GM12878 (cell line): Measurements from ENCODE around the gene LRBA.

Experiments
- CEBPB ChIP-seq, 2 experiments: fragments of 150-350 bp in 1 of 2; IDR thresholded peaks; 2 replicates each; pipeline ENCODE4 v1.6.1; 2012 to 2014; ENCODE audit warnings: low read depth in 2 of 2, low read length in 2 of 2, borderline replicate concordance in 1 of 2, inconsistent platforms in 1 of 2
- EP300 ChIP-seq, 2 experiments: fragments of 150-350 bp in 1 of 2; IDR thresholded peaks; 2 replicates each; pipeline ENCODE4 v1.6.1; 2011 to 2012; ENCODE audit warnings: low read depth in 2 of 2, low read length in 2 of 2, borderline replicate concordance in 1 of 2, improper control_type of control experiment in 1 of 2, inconsistent platforms in 1 of 2; ENCODE audit not compliant: control insufficient read depth in 1 of 2
- EZH2 ChIP-seq: IDR thresholded peaks from 2 replicates; pipeline ENCODE4 v1.6.1; 2012; ENCODE audit warnings: low read depth, mild to moderate bottlenecking, control low read depth, inconsistent platforms, low read length, borderline replicate concordance; ENCODE audit not compliant: control insufficient read depth
- HCFC1 ChIP-seq: fragments of 150-350 bp; IDR thresholded peaks from 2 replicates; pipeline ENCODE4 v1.6.1; 2014; ENCODE audit warnings: low read length
- HDAC2 ChIP-seq: fragments of 200-600 bp; sonication (generic); IDR thresholded peaks from 2 replicates; pipeline ENCODE4 v1.6.1; 2017
- MXI1 ChIP-seq: fragments of 150-350 bp; IDR thresholded peaks from 2 replicates; pipeline ENCODE4 v1.6.1; 2011; ENCODE audit warnings: low read depth, mild to moderate bottlenecking, inconsistent platforms, low read length, improper control_type of control experiment
- POLR2A ChIP-seq: IDR thresholded peaks from 2 replicates; pipeline ENCODE4 v1.6.1; 2011; ENCODE audit warnings: low read depth, mild to moderate bottlenecking, low read length
- POLR2AphosphoS5 ChIP-seq: IDR thresholded peaks from 2 replicates; pipeline ENCODE4 v1.6.1; 2011; ENCODE audit warnings: mild to moderate bottlenecking, low read length, inconsistent platforms
- RAD21 ChIP-seq: IDR thresholded peaks from 2 replicates; pipeline ENCODE4 v1.6.1; 2011; ENCODE audit warnings: mild to moderate bottlenecking, low read depth, low read length, moderate library complexity; ENCODE audit not compliant: insufficient read depth
- STAT1 ChIP-seq: fragments of 450-650 bp; conservative IDR thresholded peaks from 2 replicates; pipeline ENCODE4 v1.6.1; 2014; ENCODE audit warnings: antibody characterized with exemption, mild to moderate bottlenecking
- ZSCAN29 ChIP-seq: fragments of 450-650 bp; IDR thresholded peaks from 2 replicates; pipeline ENCODE4 v1.6.1; 2017; ENCODE audit warnings: mild to moderate bottlenecking, moderate library complexity
- TF ChIP-seq, protein P1 (sequence below), 3 experiments: IDR thresholded peaks in 2 of 3; conservative IDR thresholded peaks in 1 of 3; 2 replicates each; pipeline ENCODE4 v1.5.1; 2011; ENCODE audit warnings: low read depth in 3 of 3, low read length in 3 of 3, mild to moderate bottlenecking in 3 of 3, control low read depth in 2 of 3, moderate library complexity in 2 of 3, inconsistent platforms in 1 of 3, mixed read lengths in 1 of 3; ENCODE audit not compliant: control insufficient read depth in 2 of 3, insufficient read depth in 1 of 3; ENCODE audit errors: extremely low read depth in 1 of 3
- TF ChIP-seq, protein P2 (sequence below): fragments of 450-650 bp; formaldehyde crosslinking; IDR thresholded peaks from 2 replicates; pipeline ENCODE4 v1.4.0; 2020; ENCODE audit warnings: mild to moderate bottlenecking, moderate library complexity
- TF ChIP-seq, protein P3 (sequence below): IDR thresholded peaks from 2 replicates; pipeline ENCODE4 v1.6.1; 2011; ENCODE audit warnings: low read depth, mild to moderate bottlenecking, low read length, moderate library complexity, borderline replicate concordance; ENCODE audit errors: extremely low read depth

DNA sequence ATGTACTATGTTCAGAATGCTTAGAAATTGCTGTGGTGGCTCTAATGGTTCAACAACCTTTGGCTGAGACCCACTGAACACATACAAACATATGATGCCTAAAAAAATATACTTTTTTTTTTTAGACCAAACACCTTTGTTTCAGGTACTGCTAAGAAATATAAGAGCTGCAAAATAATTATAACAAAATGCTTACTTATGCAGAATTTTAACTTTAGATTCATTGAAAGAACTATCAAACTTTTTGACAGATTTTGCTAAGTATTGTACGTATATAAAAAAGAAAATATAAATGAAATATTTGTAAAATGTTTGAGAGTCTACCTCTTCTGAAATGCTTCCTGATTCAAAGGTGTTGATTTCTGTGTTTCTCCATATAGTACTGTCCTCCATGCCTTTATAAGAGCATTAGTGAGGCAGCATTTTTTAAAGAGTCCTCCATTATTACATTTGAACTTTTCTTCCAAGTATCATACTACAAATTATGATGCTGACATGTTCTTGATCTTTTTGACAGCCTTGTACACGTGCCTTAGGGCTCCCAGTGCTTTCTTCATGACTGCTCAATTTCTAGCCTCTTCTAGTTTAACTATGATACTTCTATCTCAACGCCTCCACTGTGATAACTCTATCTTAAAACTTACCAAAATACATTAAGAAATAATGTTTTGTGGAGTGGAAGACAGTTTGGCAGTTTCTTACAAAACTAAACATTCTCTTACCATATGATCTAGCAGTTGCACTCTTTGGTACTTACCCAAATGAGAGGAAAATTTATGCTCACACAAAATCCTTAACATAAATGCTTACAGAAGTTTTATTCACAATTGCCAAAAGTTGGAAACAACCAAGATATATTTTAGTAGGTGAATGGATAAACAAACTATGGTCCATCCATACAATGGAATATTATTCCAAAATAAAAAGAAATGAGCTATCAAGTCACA lies 645.4 kb downstream of the LRBA start:
- TF ChIP-seq POLR2A (no peak), POLR2AphosphoS5 (no peak), MXI1 (no peak), ZSCAN29 (no peak), EZH2 (no peak), EP300 (IDR thresholded peaks at IDR 0.05; ENCODE audit: borderline replicate concordance in 1 of 2, control insufficient read depth in 1 of 2, low read depth in 2 of 2, low read length in 2 of 2) (no peak), HCFC1 (no peak), RAD21 (no peak), STAT1 (no peak), CEBPB (IDR thresholded peaks at IDR 0.05; ENCODE audit: borderline replicate concordance in 1 of 2, low read depth in 2 of 2, low read length in 2 of 2) (no peak), HDAC2 (no peak)
- TF ChIP-seq, protein P1, sequence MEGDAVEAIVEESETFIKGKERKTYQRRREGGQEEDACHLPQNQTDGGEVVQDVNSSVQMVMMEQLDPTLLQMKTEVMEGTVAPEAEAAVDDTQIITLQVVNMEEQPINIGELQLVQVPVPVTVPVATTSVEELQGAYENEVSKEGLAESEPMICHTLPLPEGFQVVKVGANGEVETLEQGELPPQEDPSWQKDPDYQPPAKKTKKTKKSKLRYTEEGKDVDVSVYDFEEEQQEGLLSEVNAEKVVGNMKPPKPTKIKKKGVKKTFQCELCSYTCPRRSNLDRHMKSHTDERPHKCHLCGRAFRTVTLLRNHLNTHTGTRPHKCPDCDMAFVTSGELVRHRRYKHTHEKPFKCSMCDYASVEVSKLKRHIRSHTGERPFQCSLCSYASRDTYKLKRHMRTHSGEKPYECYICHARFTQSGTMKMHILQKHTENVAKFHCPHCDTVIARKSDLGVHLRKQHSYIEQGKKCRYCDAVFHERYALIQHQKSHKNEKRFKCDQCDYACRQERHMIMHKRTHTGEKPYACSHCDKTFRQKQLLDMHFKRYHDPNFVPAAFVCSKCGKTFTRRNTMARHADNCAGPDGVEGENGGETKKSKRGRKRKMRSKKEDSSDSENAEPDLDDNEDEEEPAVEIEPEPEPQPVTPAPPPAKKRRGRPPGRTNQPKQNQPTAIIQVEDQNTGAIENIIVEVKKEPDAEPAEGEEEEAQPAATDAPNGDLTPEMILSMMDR (IDR thresholded peaks at IDR 0.05 in 2 of 3, conservative IDR thresholded peaks at IDR 0.05 in 1 of 3; ENCODE audit: control insufficient read depth in 2 of 3, extremely low read depth in 1 of 3, insufficient read depth in 1 of 3, low read depth in 3 of 3, low read length in 3 of 3), result no peak
- TF ChIP-seq, protein P2, sequence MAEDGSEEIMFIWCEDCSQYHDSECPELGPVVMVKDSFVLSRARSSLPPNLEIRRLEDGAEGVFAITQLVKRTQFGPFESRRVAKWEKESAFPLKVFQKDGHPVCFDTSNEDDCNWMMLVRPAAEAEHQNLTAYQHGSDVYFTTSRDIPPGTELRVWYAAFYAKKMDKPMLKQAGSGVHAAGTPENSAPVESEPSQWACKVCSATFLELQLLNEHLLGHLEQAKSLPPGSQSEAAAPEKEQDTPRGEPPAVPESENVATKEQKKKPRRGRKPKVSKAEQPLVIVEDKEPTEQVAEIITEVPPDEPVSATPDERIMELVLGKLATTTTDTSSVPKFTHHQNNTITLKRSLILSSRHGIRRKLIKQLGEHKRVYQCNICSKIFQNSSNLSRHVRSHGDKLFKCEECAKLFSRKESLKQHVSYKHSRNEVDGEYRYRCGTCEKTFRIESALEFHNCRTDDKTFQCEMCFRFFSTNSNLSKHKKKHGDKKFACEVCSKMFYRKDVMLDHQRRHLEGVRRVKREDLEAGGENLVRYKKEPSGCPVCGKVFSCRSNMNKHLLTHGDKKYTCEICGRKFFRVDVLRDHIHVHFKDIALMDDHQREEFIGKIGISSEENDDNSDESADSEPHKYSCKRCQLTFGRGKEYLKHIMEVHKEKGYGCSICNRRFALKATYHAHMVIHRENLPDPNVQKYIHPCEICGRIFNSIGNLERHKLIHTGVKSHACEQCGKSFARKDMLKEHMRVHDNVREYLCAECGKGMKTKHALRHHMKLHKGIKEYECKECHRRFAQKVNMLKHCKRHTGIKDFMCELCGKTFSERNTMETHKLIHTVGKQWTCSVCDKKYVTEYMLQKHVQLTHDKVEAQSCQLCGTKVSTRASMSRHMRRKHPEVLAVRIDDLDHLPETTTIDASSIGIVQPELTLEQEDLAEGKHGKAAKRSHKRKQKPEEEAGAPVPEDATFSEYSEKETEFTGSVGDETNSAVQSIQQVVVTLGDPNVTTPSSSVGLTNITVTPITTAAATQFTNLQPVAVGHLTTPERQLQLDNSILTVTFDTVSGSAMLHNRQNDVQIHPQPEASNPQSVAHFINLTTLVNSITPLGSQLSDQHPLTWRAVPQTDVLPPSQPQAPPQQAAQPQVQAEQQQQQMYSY (CRISPR knock-in tag), result no peak
- TF ChIP-seq, protein P3, sequence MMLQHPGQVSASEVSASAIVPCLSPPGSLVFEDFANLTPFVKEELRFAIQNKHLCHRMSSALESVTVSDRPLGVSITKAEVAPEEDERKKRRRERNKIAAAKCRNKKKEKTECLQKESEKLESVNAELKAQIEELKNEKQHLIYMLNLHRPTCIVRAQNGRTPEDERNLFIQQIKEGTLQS, result no peak
